RWPE2 (cell line): ENCODE data around the gene PTPN18.

Source experiments
- ATAC-seq: fragments of 200-7000 bp; cut with Tn5 transposase; 3 replicates; pipeline ENCODE4 v1.9.1; 2021; ENCODE audit warnings: low read depth
- DNase-seq: peaks from one replicate; pipeline ENCODE4 v3.0.0-alpha.2; 2020; ENCODE audit warnings: low spot score
- H3K27ac ChIP-seq: fragments of 450-650 bp; 2 replicates; pipeline ENCODE4 v1.5.1; 2017; ENCODE audit warnings: mild to moderate bottlenecking; ENCODE audit not compliant: poor library complexity, severe bottlenecking
- H3K27me3 ChIP-seq: fragments of 250-450 bp; sonication (Bioruptor Pico); 2 replicates; pipeline ENCODE4 v1.5.1; 2021; ENCODE audit warnings: mild to moderate bottlenecking, moderate library complexity; ENCODE audit not compliant: insufficient read depth, poor library complexity, severe bottlenecking
- H3K36me3 ChIP-seq: fragments of 250-450 bp; sonication (Bioruptor Pico); 2 replicates; pipeline ENCODE4 v1.5.1; 2020; ENCODE audit warnings: low read depth, mild to moderate bottlenecking, moderate library complexity
- H3K4me1 ChIP-seq: fragments of 250-450 bp; sonication (Bioruptor Pico); 2 replicates; pipeline ENCODE4 v1.5.1; 2021; ENCODE audit warnings: mild to moderate bottlenecking, moderate library complexity; ENCODE audit not compliant: insufficient read depth, poor library complexity, severe bottlenecking
- H3K4me3 ChIP-seq: fragments of 250-450 bp; sonication (Bioruptor Pico); 2 replicates; pipeline ENCODE4 v1.5.1; 2021; ENCODE audit warnings: mild to moderate bottlenecking, moderate library complexity; ENCODE audit not compliant: severe bottlenecking
- H3K9me3 ChIP-seq: fragments of 250-450 bp; sonication (Bioruptor Pico); 2 replicates; pipeline ENCODE4 v1.5.1; 2021; ENCODE audit warnings: mild to moderate bottlenecking, moderate library complexity; ENCODE audit not compliant: severe bottlenecking
- CTCF ChIP-seq: fragments of 450-650 bp; IDR thresholded peaks from one replicate; pipeline ENCODE4 v1.5.1; 2017; ENCODE audit warnings: mild to moderate bottlenecking, moderate library complexity; ENCODE audit not compliant: poor library complexity, severe bottlenecking

PTPN18 gene

GRCh38 chr2:130365075-130365474, 9.2 kb downstream of the PTPN18 start:
- DNase-seq = no peak
- Histone ChIP-seq H3K9me3 (no peaks in the 10 kb centered on the region), H3K27ac (no peak overlapping the region), H3K36me3 (no peaks in the 10 kb centered on the region), H3K4me1 (no peaks in the 10 kb centered on the region), H3K4me3 (no peak overlapping the region), H3K27me3 (no peaks in the 10 kb centered on the region)
- no peak for ATAC-seq
- TF ChIP-seq CTCF = no peak

GRCh38 chr2:130365963-130366362, 10.1 kb downstream of the PTPN18 start:
- no peak overlapping the region for H3K27ac ChIP-seq
- H3K27me3 ChIP-seq = no peaks in the 10 kb centered on the region
- DNase-seq = no peak
- H3K4me3 ChIP-seq = no peak overlapping the region
- no peaks in the 10 kb centered on the region for H3K9me3 ChIP-seq
- peaks cover under 1% of the 10 kb centered on the region; the same call in 1 of the 2 replicates for H3K36me3 ChIP-seq
- H3K4me1 ChIP-seq = no peaks in the 10 kb centered on the region
- no peak for ATAC-seq
- no peak for TF ChIP-seq CTCF

GRCh38 chr2:130366720-130367119, 10.9 kb downstream of the PTPN18 start:
- Histone ChIP-seq H3K27ac (no peak overlapping the region), H3K4me1 (no peaks in the 10 kb centered on the region), H3K4me3 (no peak overlapping the region), H3K27me3 (no peaks in the 10 kb centered on the region), H3K9me3 (no peaks in the 10 kb centered on the region), H3K36me3 (peaks cover 6% of the 10 kb centered on the region; the same call in 1 of the 2 replicates)
- no peak for DNase-seq
- no peak for ATAC-seq
- no peak for TF ChIP-seq CTCF

GRCh38 chr2:130368786-130369185, 12.9 kb downstream of the PTPN18 start:
- Histone ChIP-seq H3K9me3 (no peaks in the 10 kb centered on the region), H3K4me3 (no peak overlapping the region), H3K27ac (no peak overlapping the region), H3K4me1 (no peaks in the 10 kb centered on the region), H3K36me3 (peaks cover 6% of the 10 kb centered on the region; the same call in 1 of the 2 replicates), H3K27me3 (no peaks in the 10 kb centered on the region)
- DNase-seq (no peak), ATAC-seq (no peak)
- TF ChIP-seq CTCF = no peak

DNA sequence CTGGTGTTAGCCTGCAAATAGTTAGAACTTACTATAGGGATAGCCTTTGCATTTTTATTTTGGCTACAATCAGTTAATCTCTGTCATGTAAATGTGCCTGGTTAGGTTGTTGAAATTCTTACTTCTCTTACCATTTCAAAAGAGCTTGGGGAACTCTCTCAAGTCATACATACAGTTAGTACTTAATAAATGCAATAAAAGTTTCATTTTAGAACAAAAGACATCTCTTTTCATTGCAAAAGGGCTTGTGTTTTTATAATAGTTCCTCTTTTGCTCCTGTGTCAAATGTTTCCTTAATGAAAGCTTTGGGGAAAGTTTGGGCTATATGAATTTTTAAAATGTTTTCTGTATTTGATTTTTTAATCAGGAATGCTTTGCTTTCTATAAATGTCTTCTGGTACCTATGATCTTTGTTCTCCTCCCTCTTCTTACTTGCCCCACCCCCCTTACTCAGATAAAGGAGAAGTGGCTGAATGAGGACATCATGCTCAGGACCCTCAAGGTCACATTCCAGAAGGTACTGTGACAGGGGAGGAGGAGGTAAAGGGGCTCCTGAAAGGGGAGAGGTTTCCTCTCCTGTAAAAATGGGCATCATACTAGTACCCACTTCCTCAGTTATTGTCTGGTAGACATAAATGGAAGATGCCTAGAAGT, 13.6 kb downstream of the PTPN18 start:
- ATAC-seq (no peak), DNase-seq (no peak)
- TF ChIP-seq CTCF = no peak
- H3K36me3 ChIP-seq = peaks cover 6% of the 10 kb centered on the region; the same call in 1 of the 2 replicates
- no peak overlapping the region for H3K27ac ChIP-seq
- H3K9me3 ChIP-seq = no peaks in the 10 kb centered on the region
- no peak overlapping the region for H3K4me3 ChIP-seq
- no peaks in the 10 kb centered on the region for H3K4me1 ChIP-seq
- H3K27me3 ChIP-seq = no peaks in the 10 kb centered on the region
